Hepatocyte (in vitro differentiated cells): ENCODE measurements around the gene TCF7L1.

Source experiments
- EZH2 ChIP-seq: fragments of 200-600 bp; sonication (generic); IDR thresholded peaks from 2 replicates; pipeline ENCODE4 v1.6.1; 2016; ENCODE audit warnings: antibody characterized with exemption, mild to moderate bottlenecking, borderline replicate concordance
- TF ChIP-seq, protein P1 (sequence below): fragments of 200-600 bp; sonication (generic); IDR thresholded peaks from 2 replicates; pipeline ENCODE4 v1.5.1; 2016; ENCODE audit warnings: antibody characterized with exemption, mild to moderate bottlenecking; ENCODE audit not compliant: poor library complexity

DNA sequence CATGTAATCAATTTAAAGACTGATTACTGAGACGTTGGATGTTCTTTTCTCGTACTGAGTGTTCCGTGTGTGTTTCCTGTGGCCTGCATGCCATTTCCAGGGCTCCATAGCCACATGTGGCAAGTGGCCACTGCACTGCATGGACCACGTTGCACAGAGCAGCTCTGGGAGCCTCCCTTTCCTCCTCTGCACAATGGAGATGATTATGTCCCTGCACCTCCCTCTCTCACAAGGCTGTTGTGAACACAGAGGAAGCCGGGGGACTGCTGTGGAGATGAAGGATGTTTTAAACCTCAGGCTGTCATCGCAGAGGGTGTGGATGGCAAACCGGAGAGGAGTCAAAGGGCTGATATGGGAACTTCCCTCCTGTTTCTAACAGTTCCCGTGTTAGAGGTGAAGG lies 106.9 kb downstream of the TCF7L1 start:
- TF ChIP-seq, protein P1, sequence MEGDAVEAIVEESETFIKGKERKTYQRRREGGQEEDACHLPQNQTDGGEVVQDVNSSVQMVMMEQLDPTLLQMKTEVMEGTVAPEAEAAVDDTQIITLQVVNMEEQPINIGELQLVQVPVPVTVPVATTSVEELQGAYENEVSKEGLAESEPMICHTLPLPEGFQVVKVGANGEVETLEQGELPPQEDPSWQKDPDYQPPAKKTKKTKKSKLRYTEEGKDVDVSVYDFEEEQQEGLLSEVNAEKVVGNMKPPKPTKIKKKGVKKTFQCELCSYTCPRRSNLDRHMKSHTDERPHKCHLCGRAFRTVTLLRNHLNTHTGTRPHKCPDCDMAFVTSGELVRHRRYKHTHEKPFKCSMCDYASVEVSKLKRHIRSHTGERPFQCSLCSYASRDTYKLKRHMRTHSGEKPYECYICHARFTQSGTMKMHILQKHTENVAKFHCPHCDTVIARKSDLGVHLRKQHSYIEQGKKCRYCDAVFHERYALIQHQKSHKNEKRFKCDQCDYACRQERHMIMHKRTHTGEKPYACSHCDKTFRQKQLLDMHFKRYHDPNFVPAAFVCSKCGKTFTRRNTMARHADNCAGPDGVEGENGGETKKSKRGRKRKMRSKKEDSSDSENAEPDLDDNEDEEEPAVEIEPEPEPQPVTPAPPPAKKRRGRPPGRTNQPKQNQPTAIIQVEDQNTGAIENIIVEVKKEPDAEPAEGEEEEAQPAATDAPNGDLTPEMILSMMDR = no peak
- no peak for TF ChIP-seq EZH2
